GM12878 (cell line): ENCODE measurements around the gene FXYD7.

ENCODE experiments used
- FOS ChIP-seq: IDR thresholded peaks from 3 replicates; pipeline ENCODE4 v1.6.1; 2011; ENCODE audit warnings: borderline replicate concordance; ENCODE audit not compliant: insufficient read length; ENCODE audit errors: extremely low read depth
- POLR2AphosphoS5 ChIP-seq: IDR thresholded peaks from 2 replicates; pipeline ENCODE4 v1.6.1; 2011; ENCODE audit warnings: mild to moderate bottlenecking, low read length, inconsistent platforms

GRCh38 chr19:35202722-35203688 is 60.0 kb downstream of the FXYD7 start:
- TF ChIP-seq POLR2AphosphoS5 (no peak), FOS (no peak)
